ENCODE data around the gene XYLT1. TPM values are rescaled to one million over a fixed set of nuclear protein-coding genes. Genes with fewer than 3 reads are reported as not detected.

XYLT1 gene
- total and polyA plus RNA-seq, 5 donors, result 2.5 to 37.8 (median 11.7) TPM

GRCh38 chr16:17365591-17366298 lies 105.0 kb downstream of the XYLT1 start:
- intact Hi-C loops (cut with DNase I), result loop anchor here in 1 of 4 donors (10.0 kb wide), 1 partner anchor 99 kb away; no protein-coding TSS in a partner anchor
- WGBS, result 75% methylated on average over 3 of the region's 3 CpGs
- Histone ChIP-seq H3K9me3 (ENCODE audit: control insufficient read depth, low read length) (no peaks in the 10 kb centered on the region), H3K27me3 (ENCODE audit: control insufficient read depth, insufficient read depth) (no peaks in the 10 kb centered on the region), H3K4me1 (ENCODE audit: control insufficient read depth, insufficient read depth, low read length) (peaks cover 4% of the 10 kb centered on the region), H3K4me3 (ENCODE audit: low read length) (no peak overlapping the region), H3K27ac (ENCODE audit: low read length) (no peak overlapping the region)
- DNase-seq (no peak), ATAC-seq (no peak)

GRCh38 chr16:17365211-17365541 lies 105.6 kb downstream of the XYLT1 start:
- ATAC-seq, result no peak
- peaks cover 4% of the 10 kb centered on the region for H3K4me1 ChIP-seq (ENCODE audit: control insufficient read depth, insufficient read depth, low read length)

GRCh38 chr16:17364319-17365210 lies 106.2 kb downstream of the XYLT1 start:
- Histone ChIP-seq H3K4me3 (ENCODE audit: low read length) (no peak overlapping the region), H3K4me1 (ENCODE audit: control insufficient read depth, insufficient read depth, low read length) (peaks cover 10% of the 10 kb centered on the region), H3K27ac (ENCODE audit: low read length) (no peak overlapping the region), H3K27me3 (ENCODE audit: control insufficient read depth, insufficient read depth) (no peaks in the 10 kb centered on the region), H3K9me3 (ENCODE audit: control insufficient read depth, low read length) (no peaks in the 10 kb centered on the region)
- 34% methylated on average over 18 of the region's 18 CpGs for WGBS
- intact Hi-C loops (cut with DNase I), result loop anchor here in 1 of 4 donors (10.0 kb wide), 1 partner anchor 100 kb away; no protein-coding TSS in a partner anchor
- ATAC-seq, result no peak
- no peak for DNase-seq

More at GRCh38 chr16:17365211-17365541, 105.6 kb downstream of the XYLT1 start:
- intact Hi-C loops (cut with DNase I), result loop anchor here in 1 of 4 donors (10.0 kb wide), 1 partner anchor 100 kb away; no protein-coding TSS in a partner anchor
- Histone ChIP-seq H3K27me3 (ENCODE audit: control insufficient read depth, insufficient read depth) (no peaks in the 10 kb centered on the region), H3K4me3 (ENCODE audit: low read length) (no peak overlapping the region), H3K9me3 (ENCODE audit: control insufficient read depth, low read length) (no peaks in the 10 kb centered on the region), H3K27ac (ENCODE audit: low read length) (no peak overlapping the region)
- no peak for DNase-seq
- WGBS, result 73% methylated on average over 4 of the region's 4 CpGs

GRCh38 chr16:17362946-17363345 lies 107.8 kb downstream of the XYLT1 start:
- Histone ChIP-seq H3K4me3 (ENCODE audit: low read length) (no peak overlapping the region), H3K27me3 (ENCODE audit: control insufficient read depth, insufficient read depth) (no peaks in the 10 kb centered on the region), H3K9me3 (ENCODE audit: control insufficient read depth, low read length) (no peaks in the 10 kb centered on the region), H3K27ac (ENCODE audit: low read length) (no peak overlapping the region), H3K4me1 (ENCODE audit: control insufficient read depth, insufficient read depth, low read length) (peaks cover 14% of the 10 kb centered on the region)
- ATAC-seq (no peak), DNase-seq (no peak)
- intact Hi-C loops (cut with DNase I), result loop anchor here in 1 of 4 donors (10.0 kb wide), 1 partner anchor 102 kb away; no protein-coding TSS in a partner anchor
- 71% methylated on average over 4 of the region's 4 CpGs for WGBS

- H3K9me3 ChIP-seq (ENCODE audit: control insufficient read depth, low read length), result no peaks in the 10 kb centered on the region
- H3K27me3 ChIP-seq (ENCODE audit: control insufficient read depth, insufficient read depth), result no peaks in the 10 kb centered on the region
- ATAC-seq, result no peak
- H3K27ac ChIP-seq (ENCODE audit: low read length), result no peak overlapping the region
- 96% methylated on average over 5 of the region's 5 CpGs for WGBS
- H3K4me1 ChIP-seq (ENCODE audit: control insufficient read depth, insufficient read depth, low read length), result peaks cover 14% of the 10 kb centered on the region
- intact Hi-C loops (cut with DNase I), result loop anchor here in 1 of 4 donors (10.0 kb wide), 1 partner anchor 103 kb away; no protein-coding TSS in a partner anchor
- H3K4me3 ChIP-seq (ENCODE audit: low read length), result no peak overlapping the region
- DNase-seq, result no peak
Observed at GRCh38 chr16:17362183-17362582, 108.6 kb downstream of the XYLT1 start.

GRCh38 chr16:17360693-17361122 lies 110.1 kb downstream of the XYLT1 start:
- ATAC-seq (no peak), DNase-seq (no peak)
- Histone ChIP-seq H3K9me3 (ENCODE audit: control insufficient read depth, low read length) (no peaks in the 10 kb centered on the region), H3K27ac (ENCODE audit: low read length) (no peak overlapping the region), H3K4me1 (ENCODE audit: control insufficient read depth, insufficient read depth, low read length) (peaks cover 14% of the 10 kb centered on the region), H3K27me3 (ENCODE audit: control insufficient read depth, insufficient read depth) (no peaks in the 10 kb centered on the region), H3K4me3 (ENCODE audit: low read length) (no peak overlapping the region)
- 87% methylated on average over 7 of the region's 7 CpGs for WGBS
- intact Hi-C loops (cut with DNase I), result loop anchor here in 1 of 4 donors (10.0 kb wide), 1 partner anchor 104 kb away; no protein-coding TSS in a partner anchor

- Histone ChIP-seq H3K27ac (ENCODE audit: low read length) (no peak overlapping the region), H3K4me1 (ENCODE audit: control insufficient read depth, insufficient read depth, low read length) (peaks cover 12% of the 10 kb centered on the region), H3K4me3 (ENCODE audit: low read length) (no peak overlapping the region), H3K9me3 (ENCODE audit: control insufficient read depth, low read length) (no peaks in the 10 kb centered on the region), H3K27me3 (ENCODE audit: control insufficient read depth, insufficient read depth) (no peaks in the 10 kb centered on the region)
- intact Hi-C loops (cut with DNase I), result loop anchor here in 1 of 4 donors (10.0 kb wide), 1 partner anchor 105 kb away; no protein-coding TSS in a partner anchor
- DNase-seq, result no peak
- 63% methylated on average over 5 of the region's 5 CpGs for WGBS
- ATAC-seq, result peak in 1 of 2 donors; percentile 36
Observed at GRCh38 chr16:17359788-17360390, 110.9 kb downstream of the XYLT1 start.

GRCh38 chr16:17358846-17359245 lies 111.9 kb downstream of the XYLT1 start:
- Histone ChIP-seq H3K27ac (ENCODE audit: low read length) (no peak overlapping the region), H3K9me3 (ENCODE audit: control insufficient read depth, low read length) (no peaks in the 10 kb centered on the region), H3K4me3 (ENCODE audit: low read length) (no peak overlapping the region), H3K27me3 (ENCODE audit: control insufficient read depth, insufficient read depth) (no peaks in the 10 kb centered on the region), H3K4me1 (ENCODE audit: control insufficient read depth, insufficient read depth, low read length) (peaks cover 12% of the 10 kb centered on the region)
- intact Hi-C loops (cut with DNase I), result no loop called here
- DNase-seq (no peak), ATAC-seq (peak; percentile 42 to 56)
- WGBS, result 41% methylated on average over 3 of the region's 3 CpGs

- ATAC-seq (no peak), DNase-seq (no peak)
- 79% methylated on average over 8 of the region's 8 CpGs for WGBS
- H3K4me3 ChIP-seq (ENCODE audit: low read length), result no peak overlapping the region
- H3K9me3 ChIP-seq (ENCODE audit: control insufficient read depth, low read length), result no peaks in the 10 kb centered on the region
- intact Hi-C loops (cut with DNase I), result no loop called here
- no peak overlapping the region for H3K27ac ChIP-seq (ENCODE audit: low read length)
- peaks cover 12% of the 10 kb centered on the region for H3K4me1 ChIP-seq (ENCODE audit: control insufficient read depth, insufficient read depth, low read length)
- H3K27me3 ChIP-seq (ENCODE audit: control insufficient read depth, insufficient read depth), result no peaks in the 10 kb centered on the region
Observed at GRCh38 chr16:17358355-17358754, 112.4 kb downstream of the XYLT1 start.

GRCh38 chr16:17357307-17358062 lies 113.3 kb downstream of the XYLT1 start:
- Histone ChIP-seq H3K4me3 (ENCODE audit: low read length) (no peak overlapping the region), H3K27ac (ENCODE audit: low read length) (no peak overlapping the region), H3K9me3 (ENCODE audit: control insufficient read depth, low read length) (no peaks in the 10 kb centered on the region), H3K27me3 (ENCODE audit: control insufficient read depth, insufficient read depth) (no peaks in the 10 kb centered on the region), H3K4me1 (ENCODE audit: control insufficient read depth, insufficient read depth, low read length) (peaks cover 12% of the 10 kb centered on the region)
- DNase-seq (no peak), ATAC-seq (no peak)
- intact Hi-C loops (cut with DNase I), result no loop called here
- 92% methylated on average over 13 of the region's 13 CpGs for WGBS
